Keratinocyte (primary cell): ENCODE results near the gene USH1C.

Experiments used
- EZH2 ChIP-seq: IDR thresholded peaks from one replicate; pipeline ENCODE4 v1.6.1; 2012; ENCODE audit warnings: inconsistent platforms, mild to moderate bottlenecking, low read length, moderate library complexity
- TF ChIP-seq, protein P1 (sequence below), 3 experiments: IDR thresholded peaks in 1 of 3; conservative IDR thresholded peaks in 1 of 3; optimal IDR thresholded peaks in 1 of 3; 2 replicates in 2 of 3; 3 replicates in 1 of 3; pipeline versions ENCODE3 to v1.5.1; 2011; ENCODE audit warnings: low read length in 3 of 3, mild to moderate bottlenecking in 3 of 3, moderate library complexity in 2 of 3, control low read depth in 1 of 3, inconsistent platforms in 1 of 3; ENCODE audit not compliant: insufficient read depth in 2 of 3; ENCODE audit errors: extremely low read depth in 1 of 3

GRCh38 chr11:17515443-17516176, 28.6 kb downstream of the USH1C start:
- TF ChIP-seq EZH2: no peak
- TF ChIP-seq, protein P1, sequence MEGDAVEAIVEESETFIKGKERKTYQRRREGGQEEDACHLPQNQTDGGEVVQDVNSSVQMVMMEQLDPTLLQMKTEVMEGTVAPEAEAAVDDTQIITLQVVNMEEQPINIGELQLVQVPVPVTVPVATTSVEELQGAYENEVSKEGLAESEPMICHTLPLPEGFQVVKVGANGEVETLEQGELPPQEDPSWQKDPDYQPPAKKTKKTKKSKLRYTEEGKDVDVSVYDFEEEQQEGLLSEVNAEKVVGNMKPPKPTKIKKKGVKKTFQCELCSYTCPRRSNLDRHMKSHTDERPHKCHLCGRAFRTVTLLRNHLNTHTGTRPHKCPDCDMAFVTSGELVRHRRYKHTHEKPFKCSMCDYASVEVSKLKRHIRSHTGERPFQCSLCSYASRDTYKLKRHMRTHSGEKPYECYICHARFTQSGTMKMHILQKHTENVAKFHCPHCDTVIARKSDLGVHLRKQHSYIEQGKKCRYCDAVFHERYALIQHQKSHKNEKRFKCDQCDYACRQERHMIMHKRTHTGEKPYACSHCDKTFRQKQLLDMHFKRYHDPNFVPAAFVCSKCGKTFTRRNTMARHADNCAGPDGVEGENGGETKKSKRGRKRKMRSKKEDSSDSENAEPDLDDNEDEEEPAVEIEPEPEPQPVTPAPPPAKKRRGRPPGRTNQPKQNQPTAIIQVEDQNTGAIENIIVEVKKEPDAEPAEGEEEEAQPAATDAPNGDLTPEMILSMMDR (optimal IDR thresholded peaks at IDR 0.05 in 1 of 3, IDR thresholded peaks at IDR 0.05 in 1 of 3, conservative IDR thresholded peaks at IDR 0.05 in 1 of 3; ENCODE audit: extremely low read depth in 1 of 3, insufficient read depth in 2 of 3, low read length in 3 of 3): no peak
